Melanocyte of skin (primary cell): ENCODE data around the gene LY6G6D. TPM values are rescaled to one million over a fixed set of nuclear protein-coding genes. Genes with fewer than 3 reads are reported as not detected.

Experiments
- small RNA-seq, 2 donors: library from RNA; depleted of rRNA; stranded (forward); fragments of <200 nt; gene quantifications; one replicate each; pipeline ENCODE3, GENCODE V24; 2012
- total RNA-seq, 2 donors: library from RNA; depleted of rRNA; stranded (reverse); fragments of >200 nt; gene quantifications; 2 replicates each; pipeline ENCODE4 v1.2.3, GENCODE V29; 2012

The LY6G6D gene
- total RNA-seq, 2 donors = not detected

Small RNAs within 50 kb of the gene (small RNA-seq; reads per million reads assigned to genes)
- 0 reads per million in 2 donors for gene LY6G6D
- 0 to 0.23 reads per million in 2 donors for gene MIR4646
- 0 reads per million in 2 donors for gene MSH5-SAPCD1
- 0 reads per million in 2 donors for gene RNU6-850P
- gene SAPCD1 = 0 reads per million in 2 donors

Other genes starting within 250 kb of the LY6G6D start
- gene MICB, start 217.2 kb upstream of the LY6G6D start, total RNA-seq = 10 to 100 TPM; 11.4 to 19.3 TPM
- gene MCCD1, start 186.4 kb upstream of the LY6G6D start, total RNA-seq = not detected
- gene DDX39B, start 173.3 kb upstream of the LY6G6D start, total RNA-seq = 100 to 1,000 TPM; 257 to 581 TPM
- gene ATP6V1G2, start 168.7 kb upstream of the LY6G6D start, total RNA-seq = 1 to 10 TPM in 1 of 2 donors, under 1 TPM in 1; 0.33 to 1.0 TPM
- gene NFKBIL1, start 167.7 kb upstream of the LY6G6D start, total RNA-seq = 10 to 100 TPM; 21.6 to 27.5 TPM
- under 1 TPM in 1 of 2 donors, not detected in 1; under 0.01 TPM for gene LTA, start 143.1 kb upstream of the LY6G6D start, total RNA-seq
- under 1 TPM; under 0.01 to 0.34 TPM for gene TNF, start 139.8 kb upstream of the LY6G6D start, total RNA-seq
- gene LTB, start 132.9 kb upstream of the LY6G6D start, total RNA-seq = not detected
- not detected for gene LST1, start 129.1 kb upstream of the LY6G6D start, total RNA-seq
- not detected for gene NCR3, start 122.3 kb upstream of the LY6G6D start, total RNA-seq
- gene AIF1, start 100.1 kb upstream of the LY6G6D start, total RNA-seq = not detected
- 10 to 100 TPM; 68.5 to 72.3 TPM for gene PRRC2A, start 94.6 kb upstream of the LY6G6D start, total RNA-seq
- gene BAG6, start 62.7 kb upstream of the LY6G6D start, total RNA-seq = 100 to 1,000 TPM; 125 to 160 TPM
- 1 to 10 TPM in 1 of 2 donors, under 1 TPM in 1; 0.33 to 1.0 TPM for gene APOM, start 59.5 kb upstream of the LY6G6D start, total RNA-seq
- 10 to 100 TPM; 21.3 to 23.1 TPM for gene C6orf47, start 54.6 kb upstream of the LY6G6D start, total RNA-seq
- 10 to 100 TPM; 13.1 to 17.3 TPM for gene GPANK1, start 50.4 kb upstream of the LY6G6D start, total RNA-seq
- 100 to 1,000 TPM; 142 to 170 TPM for gene CSNK2B, start 49.3 kb upstream of the LY6G6D start, total RNA-seq
- gene LY6G5B, start 45.4 kb upstream of the LY6G6D start, total RNA-seq = 1 to 10 TPM in 1 of 2 donors, under 1 TPM in 1; 1.00 to 2.1 TPM
- under 1 TPM; under 0.01 to 0.67 TPM for gene LY6G5C, start 34.3 kb upstream of the LY6G6D start, total RNA-seq
- 10 to 100 TPM; 47.0 to 53.0 TPM for gene ABHD16A, start 12.0 kb upstream of the LY6G6D start, total RNA-seq
- not detected for gene LY6G6F, start 8.5 kb upstream of the LY6G6D start, total RNA-seq
- not detected for gene LY6G6C, start 6.4 kb downstream of the LY6G6D start, total RNA-seq
- not detected for gene MPIG6B, start 8.0 kb downstream of the LY6G6D start, total RNA-seq
- 10 to 100 TPM; 10.3 to 22.0 TPM for gene DDAH2, start 14.0 kb downstream of the LY6G6D start, total RNA-seq
- 100 to 1,000 TPM; 511 to 845 TPM for gene CLIC1, start 21.2 kb downstream of the LY6G6D start, total RNA-seq
- 10 to 100 TPM; 17.6 to 22.0 TPM for gene MSH5, start 24.7 kb downstream of the LY6G6D start, total RNA-seq
- 1 to 10 TPM in 1 of 2 donors, under 1 TPM in 1; 0.69 to 1.7 TPM for gene SAPCD1, start 47.3 kb downstream of the LY6G6D start, total RNA-seq
- not detected for gene VWA7, start 62.0 kb downstream of the LY6G6D start, total RNA-seq
- gene VARS1, start 80.4 kb downstream of the LY6G6D start, total RNA-seq = 10 to 100 TPM; 58.5 to 66.6 TPM
- gene LSM2, start 91.6 kb downstream of the LY6G6D start, total RNA-seq = 10 to 100 TPM; 41.0 to 61.6 TPM
- gene HSPA1L, start 99.9 kb downstream of the LY6G6D start, total RNA-seq = under 1 TPM; 0.67 to 0.69 TPM
- 100 to 1,000 TPM in 1 of 2 donors, 10 to 100 TPM in 1; 55.7 to 144 TPM for gene HSPA1A, start 100.2 kb downstream of the LY6G6D start, total RNA-seq
- 100 to 1,000 TPM in 1 of 2 donors, 10 to 100 TPM in 1; 95.3 to 188 TPM for gene HSPA1B, start 112.4 kb downstream of the LY6G6D start, total RNA-seq
- 100 to 1,000 TPM; 114 to 132 TPM for gene NEU1, start 147.5 kb downstream of the LY6G6D start, total RNA-seq
- gene SLC44A4, start 163.6 kb downstream of the LY6G6D start, total RNA-seq = not detected
- gene EHMT2, start 182.3 kb downstream of the LY6G6D start, total RNA-seq = 10 to 100 TPM; 29.9 to 44.3 TPM
- gene ZBTB12, start 186.7 kb downstream of the LY6G6D start, total RNA-seq = 1 to 10 TPM; 1.7 to 3.0 TPM
- 1 to 10 TPM; 2.4 to 3.7 TPM for gene C2, start 212.4 kb downstream of the LY6G6D start, total RNA-seq
- gene CFB, start 230.7 kb downstream of the LY6G6D start, total RNA-seq = 1 to 10 TPM; 1.7 to 4.1 TPM
- 100 to 1,000 TPM in 1 of 2 donors, 10 to 100 TPM in 1; 73.6 to 114 TPM for gene NELFE, start 243.6 kb downstream of the LY6G6D start, total RNA-seq
- 10 to 100 TPM; 50.6 to 54.4 TPM for gene SKIC2, start 243.8 kb downstream of the LY6G6D start, total RNA-seq